Left colon (tissue), 2 donors: ENCODE results near the gene PPP1R1C. TPM values are rescaled to one million over a fixed set of nuclear protein-coding genes. Genes with fewer than 3 reads are reported as not detected.

ENCODE experiments used
- ATAC-seq: fragments of 200-7000 bp; cut with Tn5 transposase; one replicate; pipeline ENCODE4 v1.9.1; 2020; ENCODE audit warnings: mild to moderate bottlenecking, moderate library complexity
- DNase-seq, 2 donors: peaks; one replicate each; pipeline ENCODE4 v3.0.0-alpha.2; 2020
- intact Hi-C, 2 donors: fragments of 100-400 bp; cut with DNase I in 1 of 2; cut with micrococcal nuclease in 1 of 2; formaldehyde crosslinking; loops; one replicate each; pipeline versions ENCODE4 v1.11.2 to v1.14.0; 2022; cut with DNase I, micrococcal nuclease
- total RNA-seq, 2 donors: library from RNA; stranded (reverse); fragmentation: NEBNext Ultra II Directional; extraction: Animal tissue kit (Norgen Biotek cat#: 25700); gene quantifications; one replicate each; pipeline ENCODE4 v1.2.1, GENCODE V29; 2021
- donor health status: DM: no; HTN: no; CAD: no.
- donor health status: DM: yes; HTN: yes; CAD: no.

PPP1R1C gene
- total RNA-seq, 2 donors from 2014 or later = 0.98 to 1.0 TPM

- ATAC-seq (no peak), DNase-seq (no peak)
- intact Hi-C loops = no loop called here
Measured at GRCh38 chr2:182049372-182050148, 63.9 kb downstream of the PPP1R1C start.

DNA sequence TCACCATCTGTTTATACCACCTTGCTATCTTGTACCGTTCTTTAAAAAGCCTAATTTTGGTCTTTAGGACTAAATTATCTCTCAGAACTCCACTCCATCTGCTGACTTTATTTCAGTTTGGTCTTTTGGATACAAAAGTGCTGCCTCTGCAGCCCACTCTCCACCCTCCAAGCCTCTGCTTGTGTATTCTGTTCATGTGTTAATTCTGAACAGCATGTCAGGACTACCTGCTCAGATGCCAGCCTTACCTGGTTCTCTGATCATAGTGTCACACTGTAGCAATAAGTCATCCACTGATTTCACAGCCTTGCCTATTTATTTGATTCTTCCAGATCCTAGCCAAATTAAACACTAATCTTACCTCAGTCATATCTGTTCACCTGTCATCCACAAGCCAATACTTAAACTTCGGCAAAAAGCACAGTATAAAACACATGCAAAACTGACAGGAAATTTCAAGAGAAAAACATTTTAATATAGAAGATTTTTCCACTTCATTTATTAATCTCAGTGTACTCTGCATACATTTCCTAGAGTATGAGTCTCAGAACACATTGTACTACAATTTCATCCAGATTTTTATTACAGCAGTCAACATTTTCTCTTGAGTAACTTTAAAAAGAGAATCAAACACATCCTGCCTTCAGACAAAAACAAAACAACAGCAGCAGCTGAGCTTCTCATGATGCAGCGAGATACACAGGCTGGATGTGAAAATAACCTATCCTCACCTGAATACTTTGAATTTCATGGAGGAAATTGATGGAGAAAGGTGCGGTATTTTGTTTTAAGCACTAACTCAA, 64.9 kb downstream of the PPP1R1C start:
- no peak for ATAC-seq
- intact Hi-C loops = no loop called here
- no peak for DNase-seq

DNA sequence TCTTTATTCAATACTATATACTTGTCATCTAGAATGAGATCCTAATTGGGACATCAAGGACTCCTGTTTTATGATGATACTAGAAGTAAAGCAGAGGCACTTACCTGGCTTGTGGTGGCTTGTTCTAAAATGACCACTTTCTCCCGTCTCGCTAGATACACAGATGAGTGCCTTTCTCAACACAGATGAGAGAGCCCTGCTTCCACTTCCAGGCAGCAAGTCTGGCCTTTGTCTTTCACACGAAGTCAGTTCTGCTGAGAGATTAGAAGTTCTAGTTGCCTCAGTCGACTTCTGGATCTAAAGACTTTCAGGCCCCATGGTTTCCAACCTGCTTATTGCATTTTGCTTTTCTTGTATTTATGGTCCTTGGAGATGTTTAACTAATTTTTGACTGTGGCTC, 70.3 kb downstream of the PPP1R1C start:
- intact Hi-C loops = no loop called here
- ATAC-seq (no peak), DNase-seq (no peak)

DNA sequence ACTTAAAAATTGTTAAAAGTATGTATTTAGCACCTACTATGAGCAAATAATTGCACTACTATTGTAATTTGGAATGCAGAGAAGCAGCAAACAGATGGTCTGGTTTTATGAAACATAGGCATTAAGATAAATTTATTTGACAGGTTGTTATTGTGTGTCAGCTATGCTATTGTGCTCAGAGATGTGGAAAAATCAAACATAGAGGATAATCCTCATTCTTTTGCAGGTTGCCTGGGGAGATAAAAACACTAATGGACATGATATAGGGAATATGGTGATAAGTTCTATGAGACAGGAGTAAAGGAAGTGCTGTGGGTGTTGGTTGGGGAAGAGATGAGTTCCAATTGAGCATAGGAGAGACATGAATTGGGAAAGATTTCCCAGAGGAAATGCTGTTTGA, 71.3 kb downstream of the PPP1R1C start:
- intact Hi-C loops = no loop called here
- ATAC-seq = no peak

GRCh38 chr2:182058056-182058455, 72.4 kb downstream of the PPP1R1C start:
- ATAC-seq (no peak), DNase-seq (no peak)
- intact Hi-C loops = no loop called here

More for the DNA sequence above, 71.3 kb downstream of the PPP1R1C start:
- no peak for DNase-seq

- no peak for ATAC-seq
- DNase-seq = no peak
- intact Hi-C loops = no loop called here
Measured at GRCh38 chr2:182061739-182062138, 76.1 kb downstream of the PPP1R1C start.

GRCh38 chr2:182062329-182062972, 76.8 kb downstream of the PPP1R1C start:
- no peak for ATAC-seq
- intact Hi-C loops = no loop called here
- DNase-seq = no peak

DNA sequence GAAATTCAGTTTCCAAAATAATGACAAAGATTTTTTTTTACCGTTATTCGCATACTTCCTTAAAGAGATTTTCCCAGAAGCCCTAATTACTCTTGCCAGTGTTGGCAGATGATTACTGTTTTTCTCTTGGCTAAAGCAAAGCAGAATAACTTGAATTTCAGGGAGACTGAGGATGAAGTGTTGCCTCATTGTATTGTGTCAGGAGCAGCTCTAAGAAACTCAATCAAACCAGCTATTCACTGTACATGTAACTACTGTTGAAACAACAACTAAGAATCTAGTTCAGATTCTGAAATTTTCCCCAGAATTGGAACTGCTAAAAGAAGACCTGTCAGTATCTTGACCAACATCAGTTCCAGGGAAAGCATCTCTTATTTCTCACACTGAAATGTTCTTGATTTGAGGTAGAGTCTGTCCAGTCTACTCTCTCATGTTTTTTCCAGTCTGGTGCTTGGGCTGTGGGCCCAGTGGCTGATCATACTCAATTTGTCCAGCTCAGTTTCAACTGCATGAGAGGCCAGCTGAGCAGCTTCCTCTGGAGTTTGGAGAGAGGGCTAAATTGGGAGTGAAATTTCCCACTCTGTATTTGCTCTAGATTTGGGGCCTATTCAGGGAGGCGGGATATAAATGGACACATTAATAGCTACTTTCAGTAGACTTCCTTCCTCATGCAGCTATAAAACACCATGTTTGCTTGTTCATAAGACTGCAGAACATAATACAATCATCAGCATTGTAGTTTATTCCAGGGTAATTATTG, 78.5 kb downstream of the PPP1R1C start:
- no peak for ATAC-seq
- intact Hi-C loops = no loop called here
- peak in 1 of 2 donors; percentile 30 for DNase-seq

DNA sequence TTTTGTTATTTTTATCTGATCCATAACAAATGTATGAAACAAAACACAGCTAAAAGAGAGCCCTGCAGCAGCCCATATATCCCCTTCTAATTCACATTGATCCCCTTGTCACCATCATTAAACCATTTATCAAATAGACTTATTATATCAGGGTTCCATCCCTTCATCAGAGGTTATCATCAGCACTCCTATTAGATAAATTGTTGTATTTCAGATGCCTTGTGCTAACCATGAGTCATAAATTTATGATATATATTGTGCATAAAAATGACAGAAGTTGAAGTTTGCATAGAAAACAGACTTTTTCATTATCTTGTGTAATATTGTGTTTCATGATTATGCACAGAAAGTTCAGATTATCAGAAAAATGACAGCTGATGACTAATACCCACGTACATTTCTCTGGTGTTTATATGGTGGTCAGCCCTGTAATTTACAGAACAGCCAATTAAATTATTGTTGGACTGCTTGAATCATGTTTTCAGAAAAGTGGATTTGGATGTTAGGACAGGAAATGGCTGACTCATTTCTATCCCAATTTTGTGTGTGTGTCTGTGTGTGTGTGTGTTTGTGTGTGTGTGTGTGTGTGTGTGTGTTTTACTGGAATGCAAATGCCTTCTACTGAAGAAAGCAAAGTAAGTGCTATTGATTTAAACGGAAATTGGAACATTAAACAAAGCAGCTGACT, 80.9 kb downstream of the PPP1R1C start:
- DNase-seq (no peak), ATAC-seq (no peak)
- intact Hi-C loops = no loop called here

GRCh38 chr2:182067393-182067792, 81.7 kb downstream of the PPP1R1C start:
- DNase-seq (no peak), ATAC-seq (no peak)
- intact Hi-C loops = no loop called here

- ATAC-seq = no peak
- DNase-seq = no peak
- intact Hi-C loops = no loop called here
Measured at GRCh38 chr2:182068811-182069210, 83.2 kb downstream of the PPP1R1C start.

DNA sequence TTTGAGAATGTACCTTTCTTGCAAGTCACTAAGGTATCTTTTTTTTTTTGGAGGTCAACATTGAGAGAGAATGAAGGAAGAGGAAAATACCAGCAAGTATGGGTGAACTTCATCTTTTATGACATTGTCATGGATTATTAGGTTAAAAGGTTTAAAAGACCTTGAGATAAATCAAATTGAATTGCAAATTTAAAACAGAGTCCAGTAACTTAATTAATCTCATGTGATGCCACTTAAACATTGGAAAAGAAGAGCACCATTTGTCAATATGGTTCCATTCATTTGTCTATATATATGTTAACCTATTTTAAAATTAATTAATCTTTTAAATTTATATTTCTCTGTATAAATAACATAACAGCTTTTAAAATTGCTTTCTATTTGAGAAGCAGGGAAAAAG, 83.8 kb downstream of the PPP1R1C start:
- no peak for DNase-seq
- intact Hi-C loops = no loop called here
- ATAC-seq = no peak

DNA sequence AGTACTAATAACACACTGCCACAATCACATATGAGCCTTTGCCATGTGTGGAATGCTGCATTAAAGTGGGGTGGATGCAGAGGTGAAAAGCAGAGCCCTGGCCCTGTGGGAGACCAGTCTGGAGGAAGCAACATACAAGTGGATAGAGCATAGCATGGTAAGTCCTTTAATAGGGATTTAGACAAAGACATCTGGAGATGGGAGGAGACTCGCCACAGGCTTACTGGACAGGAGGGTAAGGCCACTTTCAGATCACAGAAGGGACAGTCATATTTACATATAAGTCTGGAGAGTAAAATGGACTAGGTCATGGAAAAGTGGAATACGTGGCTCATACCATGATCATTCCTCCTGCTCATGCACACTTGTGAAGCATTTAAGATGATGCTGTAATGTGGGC, 84.3 kb downstream of the PPP1R1C start:
- DNase-seq (no peak), ATAC-seq (no peak)
- intact Hi-C loops = no loop called here

GRCh38 chr2:182070736-182071135, 85.1 kb downstream of the PPP1R1C start:
- no peak for ATAC-seq
- no peak for DNase-seq
- intact Hi-C loops = no loop called here

GRCh38 chr2:182072861-182073260, 87.2 kb downstream of the PPP1R1C start:
- no peak for ATAC-seq
- intact Hi-C loops = no loop called here
- no peak for DNase-seq

GRCh38 chr2:182073613-182074012, 88.0 kb downstream of the PPP1R1C start:
- DNase-seq (no peak), ATAC-seq (no peak)
- intact Hi-C loops = no loop called here

DNA sequence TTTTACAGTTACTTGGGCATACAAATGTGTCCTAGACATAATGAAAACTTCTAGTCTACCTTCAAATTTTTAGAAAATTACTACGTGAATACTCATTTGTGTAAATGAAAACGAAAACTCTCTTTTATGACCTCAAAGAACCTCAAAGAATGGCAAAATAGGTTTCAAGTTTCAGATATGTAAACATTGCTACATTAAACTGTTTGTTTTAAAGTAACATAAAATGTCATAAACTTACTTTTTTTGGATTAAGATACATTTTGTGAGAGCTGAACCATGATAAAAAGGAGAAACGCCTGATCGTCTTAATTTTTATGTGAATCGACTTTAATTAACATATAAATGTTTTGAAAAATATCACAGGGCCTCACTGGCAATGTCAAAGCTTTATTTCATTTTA, 91.4 kb downstream of the PPP1R1C start:
- ATAC-seq = no peak
- no peak for DNase-seq
- intact Hi-C loops = loop anchor here in 1 of 2 donors (5.0 kb wide), 1 partner anchor 335 kb away; no protein-coding TSS in a partner anchor

DNA sequence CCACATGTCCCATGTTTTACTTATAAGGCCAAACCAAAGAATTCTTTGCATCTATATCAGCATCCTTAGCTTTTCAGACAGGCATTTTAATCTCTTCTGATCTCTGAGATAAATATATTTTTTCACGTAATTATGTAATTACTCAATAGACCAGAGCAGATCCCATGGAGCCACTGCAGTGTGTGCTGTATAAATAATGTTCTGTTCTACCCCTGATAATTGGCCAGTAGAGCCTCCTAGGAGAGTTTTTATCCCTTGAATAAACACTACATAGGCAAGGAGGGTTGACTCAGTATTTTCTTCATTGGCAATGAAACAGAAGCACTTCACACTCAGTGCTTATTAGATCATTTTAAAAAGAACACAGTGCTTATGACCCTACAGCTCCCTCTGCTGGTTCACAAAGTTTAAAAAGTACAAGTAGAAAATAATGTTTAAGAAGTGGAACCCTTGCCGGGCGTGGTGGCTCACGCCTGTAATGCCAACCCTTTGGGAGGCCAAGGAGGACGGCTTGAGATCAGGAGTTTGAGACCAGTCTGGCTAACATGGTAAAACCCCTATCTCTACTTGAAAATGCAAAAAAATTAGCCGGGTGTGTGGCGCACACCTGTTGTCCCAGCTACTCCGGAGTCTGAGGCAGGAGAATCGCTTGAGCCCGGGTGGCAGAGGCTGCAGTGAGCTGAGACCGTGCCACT, 91.9 kb downstream of the PPP1R1C start:
- DNase-seq = peak in 1 of 2 donors; percentile 25
- intact Hi-C loops = loop anchor here in 1 of 2 donors (5.0 kb wide), 1 partner anchor 335 kb away; no protein-coding TSS in a partner anchor
- peak; percentile 73 for ATAC-seq
